HepG2 (cell line): ENCODE data around the gene HCFC2. TPM values are rescaled to one million over a fixed set of nuclear protein-coding genes. Genes with fewer than 3 reads are reported as not detected.

Experiments
- AGO1 ChIP-seq: fragments of 200-400 bp; formaldehyde crosslinking; IDR thresholded peaks from 2 replicates; pipeline ENCODE4 v1.6.1; 2017; ENCODE audit warnings: mild to moderate bottlenecking, low read depth, low read length, moderate library complexity; ENCODE audit not compliant: poor library complexity, severe bottlenecking
- ARID3A ChIP-seq: IDR thresholded peaks from 2 replicates; pipeline ENCODE4 v1.6.1; 2012; ENCODE audit warnings: low read depth, low read length, improper control_type of control experiment
- ATF7-NPFF ChIP-seq: sonication (generic); formaldehyde crosslinking; IDR thresholded peaks from 2 replicates; pipeline ENCODE4 v1.8.1; 2023; ENCODE audit warnings: mild to moderate bottlenecking, low read depth, missing genetic modification reagents, moderate library complexity
- ATRX ChIP-seq: sonication (generic); formaldehyde crosslinking; IDR thresholded peaks from 2 replicates; pipeline ENCODE4 v1.4.0; 2020; ENCODE audit warnings: missing genetic modification reagents, borderline replicate concordance
- BRF2 ChIP-seq: sonication (generic); formaldehyde crosslinking; IDR thresholded peaks from 2 replicates; pipeline ENCODE4 v1.8.1; 2022; ENCODE audit warnings: mild to moderate bottlenecking, missing genetic modification reagents
- ELF3 ChIP-seq: IDR thresholded peaks from 2 replicates; pipeline ENCODE4 v1.6.1; 2016; ENCODE audit warnings: missing genetic modification reagents, missing compliant biosample characterization
- FOXA1 ChIP-seq, 2 experiments: fragments of 450-650 bp in 1 of 2; sonication (generic) in 1 of 2; formaldehyde crosslinking in 1 of 2; IDR thresholded peaks; 2 replicates each; pipeline versions ENCODE4 v1.4.0 to v1.6.1; 2016 to 2020; ENCODE audit warnings: missing genetic modification reagents in 1 of 2
- GATAD1 ChIP-seq: IDR thresholded peaks from 2 replicates; pipeline ENCODE4 v1.6.1; 2016; ENCODE audit warnings: missing genetic modification reagents, missing compliant biosample characterization
- IRF2 ChIP-seq: IDR thresholded peaks from 2 replicates; pipeline ENCODE4 v1.6.1; 2018; ENCODE audit warnings: missing genetic modification reagents, missing compliant biosample characterization
- IRF9 ChIP-seq: sonication (generic); formaldehyde crosslinking; IDR thresholded peaks from 2 replicates; pipeline ENCODE4 v1.8.0; 2022; ENCODE audit warnings: missing genetic modification reagents, mild to moderate bottlenecking, borderline replicate concordance
- ISX ChIP-seq: sonication (generic); formaldehyde crosslinking; conservative IDR thresholded peaks from 2 replicates; pipeline ENCODE4 v1.5.0; 2020; ENCODE audit warnings: missing genetic modification reagents
- MYC ChIP-seq: sonication (generic); formaldehyde crosslinking; IDR thresholded peaks from 2 replicates; pipeline ENCODE4 v1.9.0; 2021; ENCODE audit warnings: missing genetic modification reagents, borderline replicate concordance
- TFAP4 ChIP-seq: sonication (generic); IDR thresholded peaks from 2 replicates; pipeline ENCODE4 v1.6.1; 2016; ENCODE audit warnings: low read depth, borderline replicate concordance
- U2AF2 ChIP-seq: fragments of 200-400 bp; formaldehyde crosslinking; IDR thresholded peaks from 2 replicates; pipeline ENCODE4 v1.6.1; 2017; ENCODE audit warnings: low read depth, mild to moderate bottlenecking, low read length
- ZBTB39 ChIP-seq: sonication (generic); formaldehyde crosslinking; IDR thresholded peaks from 2 replicates; pipeline ENCODE4 v1.5.0; 2020; ENCODE audit warnings: missing genetic modification reagents
- ZMYM2 ChIP-seq: sonication (generic); formaldehyde crosslinking; IDR thresholded peaks from 2 replicates; pipeline ENCODE4 v1.8.0; 2022; ENCODE audit warnings: mild to moderate bottlenecking, missing genetic modification reagents
- ZNF569 ChIP-seq: sonication (generic); formaldehyde crosslinking; IDR thresholded peaks from 2 replicates; pipeline ENCODE4 v1.5.0; 2020; ENCODE audit warnings: mild to moderate bottlenecking, missing genetic modification reagents, moderate library complexity, borderline replicate concordance
- ZNF746 ChIP-seq: sonication (generic); formaldehyde crosslinking; IDR thresholded peaks from 2 replicates; pipeline ENCODE4 v1.8.0; 2022; ENCODE audit warnings: mild to moderate bottlenecking, missing genetic modification reagents
- ZNF790 ChIP-seq: sonication (generic); formaldehyde crosslinking; IDR thresholded peaks from 2 replicates; pipeline ENCODE4 v1.8.0; 2022; ENCODE audit warnings: missing genetic modification reagents, mild to moderate bottlenecking, borderline replicate concordance
- polyA plus RNA-seq, 8 experiments: library from polyadenylated mRNA; depleted of rRNA in 3 of 8; stranded (reverse) in 7 of 8; unstranded in 1 of 8; fragments of >200 nt; fragmentation: Illumina TruSeq in 4 of 8; extraction: Trizol in 4 of 8; gene quantifications; 2 replicates each; pipeline versions ENCODE4 v1.2.1 to v1.2.3, GENCODE V29; 2011 to 2016; ENCODE audit warnings: low read depth in 4 of 8, missing spikeins in 1 of 8, mixed read lengths in 1 of 8; ENCODE audit not compliant: insufficient read depth in 1 of 8
- total RNA-seq, 5 experiments: library from RNA; depleted of rRNA; stranded (reverse); fragments of >200 nt; fragmentation: Illumina TruSeq; extraction: Trizol; gene quantifications; 2 replicates each; pipeline ENCODE4 v1.2.3, GENCODE V29; 2016; ENCODE audit warnings: low read depth in 1 of 5

Gene HCFC2
- total and polyA plus RNA-seq, 2 of the 13 experiments (the other 11 are each of a cell fraction or from before 2014, with no cell fraction given): 3.7 to 4.9 TPM

- TF ChIP-seq TFAP4 (no peak), ARID3A (no peak), FOXA1 (IDR thresholded peaks at IDR 0.05) (no peak), FOXA1 (CRISPR knock-in tag; IDR thresholded peaks at IDR 0.05) (no peak), BRF2 (CRISPR knock-in tag) (peak; percentile 68; the same call in 1 of the 2 replicates), IRF9 (CRISPR knock-in tag) (peak; percentile 78), ISX (no peak), GATAD1 (CRISPR knock-in tag) (peak; percentile 58; the same call in 1 of the 2 replicates), ZNF569 (CRISPR knock-in tag) (no peak), ZNF746 (CRISPR knock-in tag) (0 out of 2 replicates have a peak, but pooled peaks have one; percentile 40), ELF3 (CRISPR knock-in tag) (peak; percentile 8; the same call in 1 of the 2 replicates), ATF7-NPFF (CRISPR knock-in tag) (peak; percentile 76), ZMYM2 (CRISPR knock-in tag) (peak; percentile 78; the same call in 1 of the 2 replicates), MYC (peak; percentile 60), ZNF790 (0 out of 2 replicates have a peak, but pooled peaks have one; percentile 83), U2AF2 (no peak), ATRX (CRISPR knock-in tag) (no peak), ZBTB39 (CRISPR knock-in tag) (no peak), IRF2 (peak; percentile 29; the same call in 1 of the 2 replicates), AGO1 (no peak)
Measured at GRCh38 chr12:104137902-104138796, 73.8 kb downstream of the HCFC2 start, which contains the start of gene NFYB (continued).
